Thoracic aorta (tissue), 2 donors: ENCODE data around the gene SORL1. TPM values are rescaled to one million over a fixed set of nuclear protein-coding genes. Genes with fewer than 3 reads are reported as not detected.

ENCODE experiments used
- ATAC-seq: fragments of 150-250 bp; one replicate; pipeline ENCODE4 v1.8.0; 2017; ENCODE audit warnings: low read depth; ENCODE audit not compliant: insufficient number of reproducible peaks, low FRiP score
- DNase-seq: peaks from one replicate; pipeline ENCODE4 v3.0.0-alpha.2; 2020; ENCODE audit warnings: low spot score
- H3K27ac ChIP-seq, 2 donors: fragments of 200-600 bp; sonication (generic); 1 replicate in 1 of 2; 2 replicates in 1 of 2; pipeline ENCODE4 v1.5.1; 2016; ENCODE audit warnings: mild to moderate bottlenecking in 2 of 2, moderate library complexity in 2 of 2
- H3K27me3 ChIP-seq: fragments of 200-600 bp; sonication (generic); replicated peaks from 2 replicates; pipeline ENCODE4 v1.6.0; 2016; ENCODE audit warnings: mild to moderate bottlenecking; ENCODE audit not compliant: insufficient read depth
- H3K36me3 ChIP-seq: fragments of 200-600 bp; sonication (generic); one replicate; pipeline ENCODE4 v1.5.1; 2016
- H3K4me1 ChIP-seq, 2 donors: fragments of 200-600 bp; sonication (generic); 1 replicate in 1 of 2; 2 replicates in 1 of 2; pipeline versions ENCODE4 v1.5.1 to v1.6.0; 2016; ENCODE audit warnings: low read depth in 2 of 2, mild to moderate bottlenecking in 1 of 2; ENCODE audit not compliant: control insufficient read depth in 1 of 2
- H3K4me3 ChIP-seq: fragments of 200-600 bp; sonication (generic); 2 replicates; pipeline ENCODE4 v1.5.1; 2016; ENCODE audit warnings: mild to moderate bottlenecking
- H3K9me3 ChIP-seq: fragments of 200-600 bp; sonication (generic); 2 replicates; pipeline ENCODE4 v1.5.1; 2016
- total RNA-seq, 2 donors: library from RNA; depleted of rRNA; stranded (reverse); fragments of >200 nt; gene quantifications; one replicate each; pipeline versions ENCODE4 v1.1.0 to v1.2.3, GENCODE V29; 2016
- TF ChIP-seq, protein P1 (sequence below): fragments of 200-600 bp; sonication (generic); IDR thresholded peaks from one replicate; pipeline ENCODE4 v1.5.1; 2019; ENCODE audit warnings: antibody characterized with exemption

The SORL1 gene
- total RNA-seq, 2 donors from 2014 or later = 26.9 to 33.0 TPM

DNA sequence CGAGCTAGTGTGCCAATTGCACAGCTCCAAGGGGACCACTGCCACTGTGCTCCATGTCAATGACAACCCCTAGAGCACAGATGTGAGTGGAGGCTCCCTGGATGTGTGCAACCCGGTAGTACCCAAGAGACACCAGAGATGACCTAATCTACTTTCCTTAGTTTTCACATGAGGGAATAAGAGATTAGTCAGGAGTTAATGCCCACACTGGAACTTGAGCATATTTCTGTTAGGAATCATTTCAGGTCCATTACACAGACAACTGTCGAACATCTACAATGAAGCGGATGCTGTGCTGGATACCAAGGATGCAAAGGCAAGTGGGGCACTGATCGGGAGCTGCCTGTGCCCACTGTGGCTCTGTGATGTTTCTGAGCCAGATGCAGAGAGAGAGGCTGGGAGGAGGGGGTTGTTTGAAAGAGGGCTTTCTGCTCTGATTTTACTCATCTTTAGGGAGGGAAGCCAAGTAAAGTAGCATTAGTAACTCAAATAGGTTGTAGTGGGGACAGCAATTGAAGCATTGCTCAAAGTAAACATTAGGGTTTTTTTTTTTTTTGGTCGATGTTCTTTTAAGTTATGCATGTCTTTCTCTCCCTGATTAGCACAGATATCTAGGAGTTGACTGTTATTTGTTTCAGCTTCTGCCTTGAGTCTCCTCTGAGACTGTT lies 83.1 kb downstream of the SORL1 start:
- DNase-seq (no peak), ATAC-seq (no peak)
- no peak overlapping the region for H3K27ac ChIP-seq
- no peaks in the 10 kb centered on the region for H3K36me3 ChIP-seq
- H3K4me3 ChIP-seq = no peak overlapping the region
- peaks cover 0 to 9% of the 10 kb centered on the region in 2 donors for H3K4me1 ChIP-seq
- TF ChIP-seq, protein P1, sequence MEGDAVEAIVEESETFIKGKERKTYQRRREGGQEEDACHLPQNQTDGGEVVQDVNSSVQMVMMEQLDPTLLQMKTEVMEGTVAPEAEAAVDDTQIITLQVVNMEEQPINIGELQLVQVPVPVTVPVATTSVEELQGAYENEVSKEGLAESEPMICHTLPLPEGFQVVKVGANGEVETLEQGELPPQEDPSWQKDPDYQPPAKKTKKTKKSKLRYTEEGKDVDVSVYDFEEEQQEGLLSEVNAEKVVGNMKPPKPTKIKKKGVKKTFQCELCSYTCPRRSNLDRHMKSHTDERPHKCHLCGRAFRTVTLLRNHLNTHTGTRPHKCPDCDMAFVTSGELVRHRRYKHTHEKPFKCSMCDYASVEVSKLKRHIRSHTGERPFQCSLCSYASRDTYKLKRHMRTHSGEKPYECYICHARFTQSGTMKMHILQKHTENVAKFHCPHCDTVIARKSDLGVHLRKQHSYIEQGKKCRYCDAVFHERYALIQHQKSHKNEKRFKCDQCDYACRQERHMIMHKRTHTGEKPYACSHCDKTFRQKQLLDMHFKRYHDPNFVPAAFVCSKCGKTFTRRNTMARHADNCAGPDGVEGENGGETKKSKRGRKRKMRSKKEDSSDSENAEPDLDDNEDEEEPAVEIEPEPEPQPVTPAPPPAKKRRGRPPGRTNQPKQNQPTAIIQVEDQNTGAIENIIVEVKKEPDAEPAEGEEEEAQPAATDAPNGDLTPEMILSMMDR = no peak
- peaks cover 4% of the 10 kb centered on the region for H3K9me3 ChIP-seq
- H3K27me3 ChIP-seq = no peaks in the 10 kb centered on the region

DNA sequence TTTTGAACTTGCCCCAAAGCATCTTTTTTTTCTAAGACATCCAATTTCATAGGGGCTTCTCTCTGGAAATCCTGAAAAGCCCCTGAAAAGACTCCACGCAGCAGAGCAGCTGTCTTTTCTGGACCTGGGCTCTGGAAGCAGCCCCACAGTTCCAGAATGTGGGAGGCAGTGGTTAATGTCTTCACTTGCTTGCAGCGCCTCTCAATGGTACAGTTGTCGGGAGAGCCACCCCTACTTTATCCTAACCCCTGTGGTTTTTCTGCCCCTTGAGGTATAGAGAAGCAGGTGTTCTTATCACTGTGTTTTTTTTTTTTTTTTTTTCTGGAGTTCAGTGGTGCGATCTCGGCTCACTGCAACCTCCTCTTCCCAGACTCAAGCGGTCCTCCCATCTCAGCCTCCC lies 84.0 kb downstream of the SORL1 start:
- ATAC-seq (no peak), DNase-seq (no peak)
- Histone ChIP-seq H3K27me3 (no peaks in the 10 kb centered on the region), H3K4me3 (no peak overlapping the region), H3K9me3 (no peaks in the 10 kb centered on the region), H3K4me1 (peaks cover 0 to 9% of the 10 kb centered on the region in 2 donors), H3K27ac (no peak overlapping the region), H3K36me3 (no peaks in the 10 kb centered on the region)
- TF ChIP-seq, protein P1 = no peak

DNA sequence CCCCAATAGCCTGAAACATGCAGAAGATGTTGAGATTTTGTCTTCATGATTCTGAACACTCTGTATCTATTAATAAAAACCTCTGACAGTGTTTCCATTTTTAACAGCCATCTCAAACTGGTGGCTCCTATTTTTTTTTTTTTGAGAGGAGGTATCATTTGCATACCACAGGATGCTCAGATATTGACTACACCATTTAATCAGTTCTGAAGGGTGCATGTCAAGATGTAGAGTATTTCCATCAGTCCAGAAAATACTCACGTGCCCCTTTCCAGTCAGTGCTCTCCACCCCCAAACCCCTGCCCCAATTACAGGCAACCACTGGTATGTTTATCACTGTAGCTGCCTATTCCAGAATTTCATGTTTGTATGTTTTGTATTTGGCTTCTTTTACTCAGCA lies 85.9 kb downstream of the SORL1 start:
- no peak overlapping the region for H3K27ac ChIP-seq
- TF ChIP-seq, protein P1 = no peak
- H3K9me3 ChIP-seq = no peaks in the 10 kb centered on the region
- H3K36me3 ChIP-seq = no peaks in the 10 kb centered on the region
- H3K4me3 ChIP-seq = no peak overlapping the region
- peaks cover 0 to 9% of the 10 kb centered on the region in 2 donors for H3K4me1 ChIP-seq
- DNase-seq = no peak
- no peaks in the 10 kb centered on the region for H3K27me3 ChIP-seq
- no peak for ATAC-seq

DNA sequence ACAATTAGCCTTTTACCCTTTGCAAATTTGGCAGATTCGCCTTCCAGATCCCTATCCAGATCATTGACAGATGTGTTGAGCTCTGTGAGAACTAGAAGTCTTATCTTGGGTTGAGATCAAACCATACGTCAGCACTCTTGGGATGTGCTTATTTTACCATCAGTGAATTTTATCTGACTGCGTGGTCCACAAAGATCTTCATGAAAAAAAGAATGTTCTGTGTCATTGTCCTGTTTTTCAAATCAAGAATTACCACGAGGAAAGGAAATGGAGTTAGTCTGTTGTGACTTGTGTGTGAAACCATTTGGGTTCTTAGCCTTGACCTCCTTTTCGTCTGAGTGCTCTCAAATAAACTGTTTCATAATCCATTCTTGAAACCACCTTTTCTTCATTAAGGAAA lies 86.9 kb downstream of the SORL1 start:
- no peak for ATAC-seq

DNA sequence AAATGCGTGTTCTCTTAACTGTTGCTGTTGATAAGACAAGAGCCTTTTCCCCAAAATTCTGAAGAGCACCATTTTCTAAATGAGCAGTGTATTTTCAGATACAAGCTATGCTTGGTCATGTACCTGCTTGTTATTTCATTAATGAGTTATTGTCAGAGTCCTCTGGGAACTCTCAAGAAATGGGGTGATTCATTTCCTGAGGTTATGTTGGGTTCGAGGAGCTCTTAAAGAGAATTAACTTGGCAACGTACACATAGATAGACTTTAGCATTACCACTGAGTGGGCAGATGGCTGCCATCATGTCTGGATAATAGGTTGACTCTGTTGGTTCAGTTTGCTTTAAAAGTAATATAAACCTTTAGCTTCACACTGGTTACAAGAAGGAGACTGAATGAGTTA lies 88.5 kb downstream of the SORL1 start:
- Histone ChIP-seq H3K27ac (no peak overlapping the region), H3K4me3 (no peak overlapping the region), H3K4me1 (no peaks in the 10 kb centered on the region), H3K9me3 (no peaks in the 10 kb centered on the region), H3K27me3 (no peaks in the 10 kb centered on the region), H3K36me3 (no peaks in the 10 kb centered on the region)
- no peak for ATAC-seq
- no peak for DNase-seq
- TF ChIP-seq, protein P1 = no peak

More for the DNA sequence above, 86.9 kb downstream of the SORL1 start:
- no peaks in the 10 kb centered on the region for H3K36me3 ChIP-seq
- peaks cover 0 to 1% of the 10 kb centered on the region in 2 donors for H3K4me1 ChIP-seq
- no peak overlapping the region for H3K4me3 ChIP-seq
- no peak overlapping the region for H3K27ac ChIP-seq
- H3K27me3 ChIP-seq = no peaks in the 10 kb centered on the region
- no peaks in the 10 kb centered on the region for H3K9me3 ChIP-seq
- no peak for DNase-seq
- TF ChIP-seq, protein P1 = no peak
